ENCODE measurements around the gene NR2F2. TPM values are rescaled to one million over a fixed set of nuclear protein-coding genes. Genes with fewer than 3 reads are reported as not detected.

NR2F2 gene
- total RNA-seq, 2 experiments from 2014 or later, result not detected

DNA sequence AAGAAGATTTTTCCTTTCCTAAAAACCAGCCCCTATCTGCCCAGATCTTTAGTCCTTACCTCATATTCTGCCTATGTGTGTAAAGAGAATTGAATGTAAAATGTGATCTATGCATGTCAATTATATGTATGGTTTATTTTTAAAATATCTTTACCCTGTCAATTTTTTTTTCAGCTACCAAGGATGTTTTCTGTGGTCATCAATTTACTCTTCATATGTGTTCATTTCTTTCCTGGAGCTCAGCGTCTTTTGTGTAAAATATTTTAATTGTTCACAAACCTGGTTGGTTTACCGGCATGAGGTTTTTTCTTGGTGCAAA lies 1.7 kb upstream of the NR2F2 start:
- Mint-ChIP-seq H3K27me3 (ENCODE audit: low read depth) (peaks cover 79% of the 10 kb centered on the region), H3K4me3 (no peak overlapping the region), H3K9me3 (ENCODE audit: insufficient read depth) (no peaks in the 10 kb centered on the region), H3K27ac (no peak overlapping the region), H3K4me1 (ENCODE audit: low read depth) (peaks cover 13% of the 10 kb centered on the region), H3K36me3 (ENCODE audit: low read depth) (peaks cover 8% of the 10 kb centered on the region)
- ChIA-PET CTCF (interaction anchor here (0.9 to 2.4 kb wide), 3 partner anchors 14 to 28 kb away, joined by 3 to 16 read pairs (median 9); no protein-coding TSS in a partner anchor), POLR2A (no interaction called here)
- DNase-seq (no peak), ATAC-seq (no peak)

GRCh38 chr15:96329403-96329981 lies 1.0 kb upstream of the NR2F2 start:
- Mint-ChIP-seq H3K27me3 (ENCODE audit: low read depth) (peaks cover 80% of the 10 kb centered on the region), H3K36me3 (ENCODE audit: low read depth) (peaks cover 10% of the 10 kb centered on the region), H3K27ac (no peak overlapping the region), H3K9me3 (ENCODE audit: insufficient read depth) (no peaks in the 10 kb centered on the region), H3K4me1 (ENCODE audit: low read depth) (peaks cover 13% of the 10 kb centered on the region), H3K4me3 (no peak overlapping the region)
- CTCF ChIA-PET, result no interaction called here
- ATAC-seq (no peak), DNase-seq (no peak)
- POLR2A ChIA-PET, result no interaction called here

DNA sequence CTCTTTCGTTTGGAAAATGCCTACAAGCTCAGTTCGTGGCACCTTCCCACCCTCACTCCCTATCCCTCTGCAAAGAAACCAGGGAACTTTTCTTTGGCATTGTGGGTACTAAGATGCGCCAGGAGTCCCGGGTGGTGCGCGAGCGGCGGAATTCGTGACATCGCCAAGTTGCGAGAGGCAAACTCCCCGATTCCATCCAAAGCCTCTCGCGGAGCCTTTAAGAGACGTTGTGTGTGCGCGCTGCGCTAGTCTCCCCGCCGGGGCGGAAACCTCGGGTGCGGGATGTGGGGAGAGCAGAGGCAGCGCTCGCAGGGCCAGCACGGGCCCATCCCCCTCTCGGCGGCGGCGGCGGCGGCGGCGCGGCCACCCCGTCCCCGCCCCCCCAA lies 443 bp upstream of the NR2F2 start:
- CTCF ChIA-PET, result no interaction called here

DNA sequence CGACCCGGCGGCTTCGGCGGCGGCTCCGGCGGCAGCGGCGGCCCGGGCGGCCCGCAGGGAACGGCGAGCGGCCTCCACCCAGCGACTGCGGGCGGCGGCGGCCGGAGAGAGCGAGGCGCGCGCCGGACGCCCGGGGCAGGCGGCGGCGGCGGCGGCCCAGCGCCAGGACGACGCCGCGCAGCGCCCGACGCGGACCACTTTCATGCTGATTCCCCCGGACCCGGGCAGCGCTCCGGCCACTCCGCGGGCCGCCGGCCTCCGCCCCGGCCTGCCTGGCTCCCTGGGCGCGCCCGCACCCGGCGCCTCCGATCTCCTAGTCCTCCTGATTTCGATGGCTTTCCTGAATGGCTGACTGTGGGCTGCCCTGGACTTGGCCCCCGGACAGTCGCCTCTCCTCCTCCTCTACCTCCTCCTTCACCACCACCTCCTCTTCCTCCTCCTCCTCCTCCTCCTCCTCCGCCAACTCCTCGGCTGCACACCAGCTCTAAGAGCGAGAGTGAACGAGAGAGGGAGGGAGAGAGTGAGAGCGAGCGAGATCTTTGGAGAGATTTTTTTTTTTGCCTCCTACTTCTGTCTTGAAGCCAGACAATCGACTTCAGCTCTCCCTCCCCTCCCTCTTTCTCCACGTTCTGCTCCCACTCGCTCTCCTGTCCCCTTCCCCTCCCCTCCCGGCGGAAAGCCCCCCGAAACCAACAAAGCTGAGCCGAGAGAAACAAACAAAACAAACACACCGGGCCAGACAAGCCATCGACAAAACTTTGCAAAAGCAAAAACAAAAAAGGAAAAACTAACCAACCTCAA lies 844 bp downstream of the NR2F2 start:
- Mint-ChIP-seq H3K27ac (peak overlapping the region; percentile 73), H3K27me3 (ENCODE audit: low read depth) (peaks cover 80% of the 10 kb centered on the region), H3K9me3 (ENCODE audit: insufficient read depth) (no peaks in the 10 kb centered on the region), H3K4me3 (peak overlapping the region; percentile 38), H3K4me1 (ENCODE audit: low read depth) (peaks cover 13% of the 10 kb centered on the region), H3K36me3 (ENCODE audit: low read depth) (peaks cover 10% of the 10 kb centered on the region)
- ChIA-PET CTCF (no interaction called here), POLR2A (no interaction called here)
- no peak for ATAC-seq
- DNase-seq, result no peak

More for the DNA sequence above, 443 bp upstream of the NR2F2 start:
- Mint-ChIP-seq H3K36me3 (ENCODE audit: low read depth) (peaks cover 10% of the 10 kb centered on the region), H3K9me3 (ENCODE audit: insufficient read depth) (no peaks in the 10 kb centered on the region), H3K27ac (peak overlapping the region; percentile 46), H3K4me3 (peak overlapping the region; percentile 56), H3K27me3 (ENCODE audit: low read depth) (peaks cover 80% of the 10 kb centered on the region), H3K4me1 (ENCODE audit: low read depth) (peaks cover 13% of the 10 kb centered on the region)
- POLR2A ChIA-PET, result no interaction called here
- peak; percentile 34 for DNase-seq
- ATAC-seq, result no peak

DNA sequence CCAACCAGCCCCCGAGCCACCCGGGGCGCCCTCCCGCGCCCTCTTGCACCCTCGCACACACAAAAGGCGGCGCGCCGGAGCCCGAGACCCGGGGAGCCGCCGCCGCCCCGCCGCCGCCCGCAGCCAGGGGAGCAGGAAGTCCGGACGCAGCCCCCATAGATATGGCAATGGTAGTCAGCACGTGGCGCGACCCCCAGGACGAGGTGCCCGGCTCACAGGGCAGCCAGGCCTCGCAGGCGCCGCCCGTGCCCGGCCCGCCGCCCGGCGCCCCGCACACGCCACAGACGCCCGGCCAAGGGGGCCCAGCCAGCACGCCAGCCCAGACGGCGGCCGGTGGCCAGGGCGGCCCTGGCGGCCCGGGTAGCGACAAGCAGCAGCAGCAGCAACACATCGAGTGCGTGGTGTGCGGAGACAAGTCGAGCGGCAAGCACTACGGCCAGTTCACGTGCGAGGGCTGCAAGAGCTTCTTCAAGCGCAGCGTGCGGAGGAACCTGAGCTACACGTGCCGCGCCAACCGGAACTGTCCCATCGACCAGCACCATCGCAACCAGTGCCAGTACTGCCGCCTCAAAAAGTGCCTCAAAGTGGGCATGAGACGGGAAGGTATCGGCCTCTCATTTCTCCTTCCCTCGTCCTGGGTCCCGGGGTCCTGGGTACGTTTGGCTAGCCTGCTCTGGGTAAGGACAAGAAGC lies 1.6 kb downstream of the NR2F2 start:
- ChIA-PET POLR2A (no interaction called here), CTCF (no interaction called here)
- Mint-ChIP-seq H3K27ac (peak overlapping the region; percentile 60), H3K27me3 (ENCODE audit: low read depth) (peaks cover 77% of the 10 kb centered on the region), H3K9me3 (ENCODE audit: insufficient read depth) (no peaks in the 10 kb centered on the region), H3K36me3 (ENCODE audit: low read depth) (peaks cover 10% of the 10 kb centered on the region), H3K4me3 (peak overlapping the region; percentile 38), H3K4me1 (ENCODE audit: low read depth) (peaks cover 13% of the 10 kb centered on the region)
- ATAC-seq, result no peak
- DNase-seq, result no peak

- DNase-seq (no peak), ATAC-seq (no peak)
- POLR2A ChIA-PET, result no interaction called here
- Mint-ChIP-seq H3K36me3 (ENCODE audit: low read depth) (peaks cover 10% of the 10 kb centered on the region), H3K9me3 (ENCODE audit: insufficient read depth) (no peaks in the 10 kb centered on the region), H3K27ac (peak overlapping the region; percentile 60), H3K27me3 (ENCODE audit: low read depth) (peaks cover 76% of the 10 kb centered on the region), H3K4me3 (peak overlapping the region; percentile 43), H3K4me1 (ENCODE audit: low read depth) (peaks cover 13% of the 10 kb centered on the region)
- CTCF ChIA-PET, result no interaction called here
Measured at GRCh38 chr15:96332637-96333121, 2.2 kb downstream of the NR2F2 start.

DNA sequence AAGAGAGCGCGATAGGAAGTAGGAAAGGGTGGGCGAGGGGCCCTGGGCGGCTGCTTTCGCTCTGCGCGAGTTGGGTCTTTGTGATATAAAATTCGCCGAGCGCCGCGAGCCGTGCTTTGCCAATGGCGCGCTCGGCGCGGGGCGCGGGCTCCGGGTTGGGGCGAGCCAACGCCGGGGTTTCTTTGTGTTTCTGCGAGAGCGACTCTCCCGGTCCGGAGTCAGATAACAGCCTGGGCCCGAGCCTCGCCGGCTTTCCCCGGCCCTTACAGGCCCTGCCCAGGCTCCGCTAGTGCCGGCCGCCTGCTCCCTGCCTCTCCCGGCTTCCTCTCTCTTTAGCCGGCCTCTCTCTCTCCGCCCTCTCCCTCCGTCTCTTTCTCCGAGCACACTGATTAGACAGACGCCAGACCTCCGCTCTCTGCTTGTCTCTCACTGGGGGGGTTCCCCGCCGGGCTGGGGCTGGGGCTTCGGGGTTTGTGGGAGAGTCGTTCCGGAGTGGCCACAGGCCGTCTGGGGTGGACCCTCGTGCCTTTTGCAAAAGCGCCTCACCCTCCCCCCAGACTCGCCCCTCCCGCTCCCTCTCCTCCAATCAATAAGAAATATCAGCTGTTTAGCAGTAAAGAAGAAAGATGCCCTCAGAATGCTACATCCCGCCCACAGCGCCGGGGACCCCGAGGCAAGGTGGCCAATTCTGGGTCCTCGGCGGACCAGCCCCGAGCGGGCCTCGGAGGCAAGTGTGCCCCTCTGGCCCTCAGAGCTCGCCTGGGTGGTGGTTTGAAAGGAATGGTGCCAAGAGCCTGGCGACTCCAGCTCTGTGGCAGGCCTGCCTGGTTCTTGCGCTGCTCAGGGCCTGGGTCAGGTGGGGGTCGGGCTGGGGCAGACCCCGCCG lies 2.9 kb downstream of the NR2F2 start:
- H3K4me1 Mint-ChIP-seq (ENCODE audit: low read depth), result peaks cover 13% of the 10 kb centered on the region
- CTCF ChIA-PET, result no interaction called here
- no peaks in the 10 kb centered on the region for H3K9me3 Mint-ChIP-seq (ENCODE audit: insufficient read depth)
- peak overlapping the region; percentile 20 for H3K27ac Mint-ChIP-seq
- H3K27me3 Mint-ChIP-seq (ENCODE audit: low read depth), result peaks cover 76% of the 10 kb centered on the region
- POLR2A ChIA-PET, result no interaction called here
- peak overlapping the region; percentile 43 for H3K4me3 Mint-ChIP-seq
- DNase-seq (no peak), ATAC-seq (no peak)
- H3K36me3 Mint-ChIP-seq (ENCODE audit: low read depth), result peaks cover 10% of the 10 kb centered on the region

DNA sequence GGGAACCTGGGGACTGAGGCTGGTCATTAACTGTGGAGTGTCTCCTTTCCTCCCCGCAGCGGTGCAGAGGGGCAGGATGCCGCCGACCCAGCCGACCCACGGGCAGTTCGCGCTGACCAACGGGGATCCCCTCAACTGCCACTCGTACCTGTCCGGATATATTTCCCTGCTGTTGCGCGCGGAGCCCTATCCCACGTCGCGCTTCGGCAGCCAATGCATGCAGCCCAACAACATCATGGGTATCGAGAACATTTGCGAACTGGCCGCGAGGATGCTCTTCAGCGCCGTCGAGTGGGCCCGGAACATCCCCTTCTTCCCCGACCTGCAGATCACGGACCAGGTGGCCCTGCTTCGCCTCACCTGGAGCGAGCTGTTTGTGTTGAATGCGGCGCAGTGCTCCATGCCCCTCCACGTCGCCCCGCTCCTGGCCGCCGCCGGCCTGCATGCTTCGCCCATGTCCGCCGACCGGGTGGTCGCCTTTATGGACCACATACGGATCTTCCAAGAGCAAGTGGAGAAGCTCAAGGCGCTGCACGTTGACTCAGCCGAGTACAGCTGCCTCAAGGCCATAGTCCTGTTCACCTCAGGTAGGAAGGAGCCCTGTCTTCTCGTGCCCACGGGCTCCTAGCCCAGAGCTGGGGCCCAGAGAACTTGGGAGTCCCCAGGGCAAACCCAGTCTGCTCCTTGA lies 3.7 kb downstream of the NR2F2 start:
- H3K36me3 Mint-ChIP-seq (ENCODE audit: low read depth), result peaks cover 10% of the 10 kb centered on the region
- POLR2A ChIA-PET, result no interaction called here
- DNase-seq (no peak), ATAC-seq (no peak)
- peaks cover 13% of the 10 kb centered on the region for H3K4me1 Mint-ChIP-seq (ENCODE audit: low read depth)
- H3K4me3 Mint-ChIP-seq, result no peak overlapping the region
- H3K27me3 Mint-ChIP-seq (ENCODE audit: low read depth), result peaks cover 73% of the 10 kb centered on the region
- peak overlapping the region; percentile 20 for H3K27ac Mint-ChIP-seq
- no peaks in the 10 kb centered on the region for H3K9me3 Mint-ChIP-seq (ENCODE audit: insufficient read depth)
- CTCF ChIA-PET, result no interaction called here

GRCh38 chr15:96334705-96335410 lies 4.4 kb downstream of the NR2F2 start:
- ChIA-PET CTCF (interaction anchor here (1.7 kb wide), 1 partner anchor 8 kb away, joined by 4 read pairs; no protein-coding TSS in a partner anchor), POLR2A (no interaction called here)
- no peak overlapping the region for H3K27ac Mint-ChIP-seq
- H3K9me3 Mint-ChIP-seq (ENCODE audit: insufficient read depth), result no peaks in the 10 kb centered on the region
- H3K36me3 Mint-ChIP-seq (ENCODE audit: low read depth), result peaks cover 10% of the 10 kb centered on the region
- peaks cover 74% of the 10 kb centered on the region for H3K27me3 Mint-ChIP-seq (ENCODE audit: low read depth)
- no peak overlapping the region for H3K4me3 Mint-ChIP-seq
- ATAC-seq (no peak), DNase-seq (no peak)
- H3K4me1 Mint-ChIP-seq (ENCODE audit: low read depth), result peaks cover 13% of the 10 kb centered on the region

- CTCF ChIA-PET, result interaction anchor here (1.7 kb wide), 1 partner anchor 8 kb away, joined by 4 read pairs; no protein-coding TSS in a partner anchor
- H3K36me3 Mint-ChIP-seq (ENCODE audit: low read depth), result peaks cover 12% of the 10 kb centered on the region
- no peak for ATAC-seq
Measured at GRCh38 chr15:96335411-96336024, 5.0 kb downstream of the NR2F2 start.

More at GRCh38 chr15:96335411-96336024, 5.0 kb downstream of the NR2F2 start:
- POLR2A ChIA-PET, result no interaction called here
- H3K4me1 Mint-ChIP-seq (ENCODE audit: low read depth), result peaks cover 9% of the 10 kb centered on the region
- no peaks in the 10 kb centered on the region for H3K9me3 Mint-ChIP-seq (ENCODE audit: insufficient read depth)
- DNase-seq, result no peak
- no peak overlapping the region for H3K27ac Mint-ChIP-seq
- H3K4me3 Mint-ChIP-seq, result no peak overlapping the region
- H3K27me3 Mint-ChIP-seq (ENCODE audit: low read depth), result peaks cover 77% of the 10 kb centered on the region
